ENCODE results near the gene HYAL3. TPM values are rescaled to one million over a fixed set of nuclear protein-coding genes. Genes with fewer than 3 reads are reported as not detected.
A peak's percentile ranks its signal among the peaks of the same experiment; 100 is the strongest.

HYAL3 gene
- total RNA-seq, 1 donor from 2014 or later = not detected

- peak overlapping the region; percentile 51 to 92 for H3K27ac ChIP-seq
- H3K27me3 ChIP-seq = no peaks in the 10 kb centered on the region
- DNase-seq (ENCODE audit: low spot score in 2 of 2) = no peak
- TF ChIP-seq CTCF (IDR thresholded peaks at IDR 0.05) = peak; percentile 27 to 44 (median 41)
- peaks cover 16 to 35% of the 10 kb centered on the region in 2 donors for H3K4me1 ChIP-seq
- no peak overlapping the region for H3K4me3 ChIP-seq
- H3K9me3 ChIP-seq = no peaks in the 10 kb centered on the region
- H3K36me3 ChIP-seq = peaks cover 52 to 56% of the 10 kb centered on the region in 2 donors
- intact Hi-C loops (cut with DNase I) = no loop called here
Measured at GRCh38 chr3:50256978-50257890, 42.0 kb downstream of the HYAL3 start.

- Histone ChIP-seq H3K27me3 (no peaks in the 10 kb centered on the region), H3K4me1 (peaks cover 13 to 39% of the 10 kb centered on the region in 2 donors), H3K9me3 (no peaks in the 10 kb centered on the region), H3K36me3 (peaks cover 59 to 69% of the 10 kb centered on the region in 2 donors), H3K4me3 (no peak overlapping the region), H3K27ac (peak overlapping the region; percentile 88 to 92)
- TF ChIP-seq CTCF (IDR thresholded peaks at IDR 0.05) = no peak
- DNase-seq (ENCODE audit: low spot score in 2 of 2) = no peak
- intact Hi-C loops (cut with DNase I) = no loop called here
Measured at GRCh38 chr3:50255251-50255615, 44.0 kb downstream of the HYAL3 start.

- peak; percentile 58 to 88 for DNase-seq (ENCODE audit: low spot score in 2 of 2)
- peaks cover 64 to 72% of the 10 kb centered on the region in 2 donors for H3K36me3 ChIP-seq
- no peak overlapping the region for H3K4me3 ChIP-seq
- intact Hi-C loops (cut with DNase I) = no loop called here
- peaks cover 14 to 43% of the 10 kb centered on the region in 2 donors for H3K4me1 ChIP-seq
- H3K9me3 ChIP-seq = no peaks in the 10 kb centered on the region
- no peak for TF ChIP-seq CTCF (IDR thresholded peaks at IDR 0.05)
- no peaks in the 10 kb centered on the region for H3K27me3 ChIP-seq
- H3K27ac ChIP-seq = peak overlapping the region; percentile 88 to 92
Measured at GRCh38 chr3:50254577-50255250, 44.5 kb downstream of the HYAL3 start.

GRCh38 chr3:50251220-50251619 is 48.0 kb downstream of the HYAL3 start:
- no peak for DNase-seq (ENCODE audit: low spot score in 2 of 2)
- no peak overlapping the region for H3K4me3 ChIP-seq
- H3K27me3 ChIP-seq = no peaks in the 10 kb centered on the region
- no peak for TF ChIP-seq CTCF (IDR thresholded peaks at IDR 0.05)
- intact Hi-C loops (cut with DNase I) = no loop called here
- peak overlapping the region; percentile 88 to 92 for H3K27ac ChIP-seq
- no peaks in the 10 kb centered on the region for H3K9me3 ChIP-seq
- H3K4me1 ChIP-seq = peaks cover 34 to 70% of the 10 kb centered on the region in 2 donors
- peaks cover 42 to 46% of the 10 kb centered on the region in 2 donors for H3K36me3 ChIP-seq

GRCh38 chr3:50250514-50250913 is 48.7 kb downstream of the HYAL3 start:
- intact Hi-C loops (cut with DNase I) = no loop called here
- no peak for DNase-seq (ENCODE audit: low spot score in 2 of 2)
- Histone ChIP-seq H3K4me1 (peaks cover 39 to 76% of the 10 kb centered on the region in 2 donors), H3K4me3 (no peak overlapping the region), H3K27me3 (no peaks in the 10 kb centered on the region), H3K36me3 (peaks cover 35 to 40% of the 10 kb centered on the region in 2 donors), H3K27ac (peak overlapping the region; percentile 88 to 92), H3K9me3 (no peaks in the 10 kb centered on the region)
- TF ChIP-seq CTCF (IDR thresholded peaks at IDR 0.05) = no peak
